Measurements from ENCODE around the gene NKD2.
"Not testable (repeated sequence)": the region's sequence is repeated elsewhere in the genome, so short reads cannot be mapped to it uniquely, and the experiment has no call there.

Gene NKD2

GRCh38 chr5:1059884-1060263, 51.3 kb downstream of the NKD2 start:
- FAIRE-seq: no peak

GRCh38 chr5:1060535-1060981, 52.0 kb downstream of the NKD2 start:
- no peak for FAIRE-seq

- FAIRE-seq: not testable (repeated sequence)
These were observed 52.7 kb downstream of the NKD2 start for GRCh38 chr5:1061292-1061691.

GRCh38 chr5:1061916-1062315, 53.3 kb downstream of the NKD2 start:
- FAIRE-seq: no peak

GRCh38 chr5:1062761-1063568, 54.4 kb downstream of the NKD2 start:
- no peak for FAIRE-seq

- FAIRE-seq: no peak
These were observed 55.2 kb downstream of the NKD2 start for GRCh38 chr5:1063661-1064382.

- no peak for FAIRE-seq
These were observed 56.0 kb downstream of the NKD2 start for GRCh38 chr5:1064383-1065142.

- no peak for FAIRE-seq
These were observed 56.6 kb downstream of the NKD2 start for GRCh38 chr5:1065143-1065750.

- no peak for FAIRE-seq
These were observed 57.5 kb downstream of the NKD2 start for GRCh38 chr5:1065891-1066650.

- no peak for FAIRE-seq
These were observed 58.1 kb downstream of the NKD2 start for GRCh38 chr5:1066676-1067075.

GRCh38 chr5:1067141-1068121, 58.8 kb downstream of the NKD2 start:
- no peak for FAIRE-seq

GRCh38 chr5:1068204-1068894, 59.7 kb downstream of the NKD2 start:
- FAIRE-seq: no peak

GRCh38 chr5:1068895-1069719, 60.5 kb downstream of the NKD2 start:
- no peak for FAIRE-seq

GRCh38 chr5:1069720-1070088, 61.1 kb downstream of the NKD2 start:
- no peak for FAIRE-seq

GRCh38 chr5:1073239-1074102, 64.9 kb downstream of the NKD2 start:
- FAIRE-seq: no peak

GRCh38 chr5:1074226-1074625, 65.6 kb downstream of the NKD2 start:
- FAIRE-seq: no peak

GRCh38 chr5:1074816-1075554, 66.4 kb downstream of the NKD2 start:
- no peak for FAIRE-seq

GRCh38 chr5:1075555-1075881, 66.9 kb downstream of the NKD2 start:
- no peak for FAIRE-seq
